Left ventricle myocardium inferior (tissue), 1 donor: ENCODE measurements around the gene SEMA3D. TPM values are rescaled to one million over a fixed set of nuclear protein-coding genes. Genes with fewer than 3 reads are reported as not detected.

Source experiments
- DNase-seq: peaks from one replicate; pipeline ENCODE4 v3.0.0-alpha.2; 2020
- H3K27ac ChIP-seq: fragments of 200-600 bp; replicated peaks from 2 replicates; pipeline ENCODE4 v1.8.0; 2021
- H3K27me3 ChIP-seq: fragments of 200-600 bp; 2 replicates; pipeline ENCODE4 v1.8.0; 2021; ENCODE audit warnings: low read depth
- H3K36me3 ChIP-seq: fragments of 200-600 bp; 2 replicates; pipeline ENCODE4 v1.8.0; 2021
- H3K4me1 ChIP-seq: fragments of 200-600 bp; 2 replicates; pipeline ENCODE4 v1.8.0; 2021
- H3K4me3 ChIP-seq: fragments of 200-600 bp; 2 replicates; pipeline ENCODE4 v1.8.0; 2021; ENCODE audit warnings: mild to moderate bottlenecking, moderate library complexity
- H3K9me3 ChIP-seq: fragments of 200-600 bp; replicated peaks from 2 replicates; pipeline ENCODE4 v1.8.0; 2021
- CTCF ChIP-seq: fragments of 200-600 bp; IDR thresholded peaks from 2 replicates; pipeline ENCODE4 v1.8.0; 2021; ENCODE audit warnings: antibody characterized with exemption, mild to moderate bottlenecking, borderline replicate concordance
- intact Hi-C: fragments of 100-400 bp; cut with micrococcal nuclease; formaldehyde crosslinking; loops from one replicate; pipeline ENCODE4 v1.11.0; 2022
- total RNA-seq: library from RNA; stranded (reverse); fragmentation: NEBNext Ultra II Directional; extraction: Animal tissue kit (Norgen Biotek cat#: 25700); gene quantifications from one replicate; pipeline ENCODE4 v1.2.1, GENCODE V29; 2021
- donor health status: DM: no; HTN: yes; CAD: no; lungs with severe emphysema.

SEMA3D gene
- total RNA-seq, 1 donor from 2014 or later = 1.8 TPM

GRCh38 chr7:85153715-85154114 lies 33.1 kb downstream of the SEMA3D start:
- DNase-seq = no peak
- H3K9me3 ChIP-seq = peaks cover 12% of the 10 kb centered on the region
- no peaks in the 10 kb centered on the region for H3K4me1 ChIP-seq
- intact Hi-C loops = no loop called here
- no peak overlapping the region for H3K4me3 ChIP-seq
- TF ChIP-seq CTCF = no peak
- H3K27me3 ChIP-seq = no peaks in the 10 kb centered on the region
- H3K36me3 ChIP-seq = no peaks in the 10 kb centered on the region
- H3K27ac ChIP-seq = no peak overlapping the region

DNA sequence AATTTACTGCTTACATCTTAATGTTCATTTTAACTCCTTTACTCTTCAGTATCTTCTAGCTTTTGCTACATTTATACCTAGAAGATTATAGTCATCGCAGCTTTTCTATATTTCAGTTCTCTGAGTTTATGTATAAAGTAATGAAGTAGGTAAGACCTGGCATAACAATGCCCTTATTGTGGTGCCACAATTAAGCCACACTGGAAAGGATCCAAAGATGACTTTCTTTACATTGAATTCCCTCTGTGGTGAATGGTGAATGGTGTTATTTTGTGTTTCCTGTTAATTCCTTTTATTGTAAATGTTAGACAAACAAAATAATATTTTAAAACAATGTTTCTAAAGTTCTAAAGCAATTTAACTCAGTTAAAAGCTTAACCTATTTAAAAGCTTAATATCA lies 36.2 kb downstream of the SEMA3D start:
- no peaks in the 10 kb centered on the region for H3K4me1 ChIP-seq
- H3K4me3 ChIP-seq = no peak overlapping the region
- intact Hi-C loops = no loop called here
- no peaks in the 10 kb centered on the region for H3K9me3 ChIP-seq
- no peaks in the 10 kb centered on the region for H3K27me3 ChIP-seq
- no peak for DNase-seq
- no peak for TF ChIP-seq CTCF
- no peaks in the 10 kb centered on the region for H3K36me3 ChIP-seq
- no peak overlapping the region for H3K27ac ChIP-seq

- no peaks in the 10 kb centered on the region for H3K36me3 ChIP-seq
- no peaks in the 10 kb centered on the region for H3K27me3 ChIP-seq
- H3K9me3 ChIP-seq = no peaks in the 10 kb centered on the region
- no peak for TF ChIP-seq CTCF
- no peak for DNase-seq
- H3K4me1 ChIP-seq = no peaks in the 10 kb centered on the region
- H3K27ac ChIP-seq = no peak overlapping the region
- H3K4me3 ChIP-seq = no peak overlapping the region
- intact Hi-C loops = no loop called here
Measured at GRCh38 chr7:85144771-85145170, 42.1 kb downstream of the SEMA3D start.

- DNase-seq = no peak
- no peaks in the 10 kb centered on the region for H3K27me3 ChIP-seq
- no peak overlapping the region for H3K4me3 ChIP-seq
- no peaks in the 10 kb centered on the region for H3K4me1 ChIP-seq
- no peak overlapping the region for H3K27ac ChIP-seq
- no peaks in the 10 kb centered on the region for H3K9me3 ChIP-seq
- no peak for TF ChIP-seq CTCF
- intact Hi-C loops = no loop called here
- no peaks in the 10 kb centered on the region for H3K36me3 ChIP-seq
Measured at GRCh38 chr7:85135977-85136376, 50.9 kb downstream of the SEMA3D start.

- Histone ChIP-seq H3K4me1 (no peaks in the 10 kb centered on the region), H3K27me3 (no peaks in the 10 kb centered on the region), H3K4me3 (no peak overlapping the region), H3K27ac (no peak overlapping the region), H3K36me3 (no peaks in the 10 kb centered on the region), H3K9me3 (no peaks in the 10 kb centered on the region)
- intact Hi-C loops = no loop called here
- no peak for DNase-seq
- TF ChIP-seq CTCF = no peak
Measured at GRCh38 chr7:85133560-85133959, 53.3 kb downstream of the SEMA3D start.

DNA sequence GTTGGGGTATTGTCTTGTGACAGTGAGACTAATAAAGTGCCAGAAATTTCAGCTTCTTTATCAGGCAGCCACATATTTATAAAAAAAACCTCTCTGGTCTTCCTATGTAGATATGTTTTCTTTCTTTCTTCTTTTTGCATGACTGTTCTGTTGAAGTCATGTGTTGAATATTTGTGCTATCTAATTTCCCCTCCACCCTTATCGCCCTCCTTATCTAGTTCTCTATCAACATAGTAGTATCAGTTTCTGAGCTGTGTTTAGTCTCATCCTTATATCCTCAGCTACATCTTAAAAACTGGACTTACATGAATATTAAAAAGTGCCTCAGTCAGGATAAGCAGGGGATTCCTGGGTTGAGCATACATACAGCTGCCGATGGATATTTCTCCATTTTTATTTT lies 53.9 kb downstream of the SEMA3D start:
- Histone ChIP-seq H3K4me1 (no peaks in the 10 kb centered on the region), H3K27ac (no peak overlapping the region), H3K36me3 (no peaks in the 10 kb centered on the region), H3K27me3 (no peaks in the 10 kb centered on the region), H3K4me3 (no peak overlapping the region), H3K9me3 (no peaks in the 10 kb centered on the region)
- no peak for DNase-seq
- intact Hi-C loops = no loop called here
- TF ChIP-seq CTCF = no peak
